GM12892 (cell line): ENCODE measurements around the gene NTSR1.

Source experiments
- DNase-seq: peaks from one replicate; pipeline ENCODE4 v3.0.0; 2011; ENCODE audit not compliant: insufficient read length
- FAIRE-seq: peaks from 2 replicates; lab custom pipeline; 2011; peaks lifted over from hg19 to GRCh38; lab: Jason Lieb, UNC
- POLR2A ChIP-seq: IDR thresholded peaks from 2 replicates; pipeline ENCODE4 v1.6.1; 2011; ENCODE audit warnings: low read depth, low read length, control low read depth
- POLR2AphosphoS5 ChIP-seq: IDR thresholded peaks from 2 replicates; pipeline ENCODE4 v1.6.1; 2011; ENCODE audit warnings: low read depth, low read length, control low read depth
- TAF1 ChIP-seq: IDR thresholded peaks from 2 replicates; pipeline ENCODE4 v1.6.1; 2011; ENCODE audit warnings: low read depth, mild to moderate bottlenecking, control low read depth, low read length, borderline replicate concordance

NTSR1 gene

GRCh38 chr20:62749851-62750445, 41.3 kb downstream of the NTSR1 start:
- DNase-seq (no peak), FAIRE-seq (no peak)
- TF ChIP-seq POLR2A (no peak), POLR2AphosphoS5 (no peak), TAF1 (no peak)

DNA sequence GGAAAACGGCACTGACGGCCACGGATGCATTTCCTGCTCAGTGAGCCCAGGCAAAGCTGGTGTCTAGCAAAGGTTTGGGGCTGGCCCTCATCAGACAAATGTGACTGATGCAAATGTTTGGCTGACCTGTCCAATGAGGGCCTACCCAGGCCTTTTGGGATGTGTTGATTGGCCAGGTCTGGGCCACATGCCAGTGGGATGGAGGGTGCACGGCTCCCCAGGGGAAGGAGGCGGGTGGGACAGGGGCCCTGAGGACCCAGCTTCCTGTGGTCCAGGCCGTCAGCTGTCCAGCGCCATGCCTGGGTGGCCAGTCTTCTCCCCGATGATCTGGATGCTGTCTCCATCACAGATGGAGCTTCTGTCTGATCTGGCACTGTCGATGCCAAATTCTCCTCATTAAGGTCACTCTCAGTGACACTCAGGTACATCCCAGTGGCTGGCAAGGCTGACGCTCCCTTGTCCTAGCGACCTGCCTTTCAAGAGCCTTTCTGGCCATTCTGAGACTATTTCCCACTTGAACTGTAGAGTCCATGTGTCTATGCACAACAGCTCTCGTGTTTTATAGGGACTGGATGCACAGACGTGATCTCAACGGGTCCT, 43.0 kb downstream of the NTSR1 start:
- TF ChIP-seq TAF1 = no peak
- no peak for TF ChIP-seq POLR2A
- TF ChIP-seq POLR2AphosphoS5 = no peak
- no peak for FAIRE-seq
- DNase-seq = no peak

- no peak for FAIRE-seq
- DNase-seq = no peak
Measured at GRCh38 chr20:62752181-62752670, 43.6 kb downstream of the NTSR1 start.

DNA sequence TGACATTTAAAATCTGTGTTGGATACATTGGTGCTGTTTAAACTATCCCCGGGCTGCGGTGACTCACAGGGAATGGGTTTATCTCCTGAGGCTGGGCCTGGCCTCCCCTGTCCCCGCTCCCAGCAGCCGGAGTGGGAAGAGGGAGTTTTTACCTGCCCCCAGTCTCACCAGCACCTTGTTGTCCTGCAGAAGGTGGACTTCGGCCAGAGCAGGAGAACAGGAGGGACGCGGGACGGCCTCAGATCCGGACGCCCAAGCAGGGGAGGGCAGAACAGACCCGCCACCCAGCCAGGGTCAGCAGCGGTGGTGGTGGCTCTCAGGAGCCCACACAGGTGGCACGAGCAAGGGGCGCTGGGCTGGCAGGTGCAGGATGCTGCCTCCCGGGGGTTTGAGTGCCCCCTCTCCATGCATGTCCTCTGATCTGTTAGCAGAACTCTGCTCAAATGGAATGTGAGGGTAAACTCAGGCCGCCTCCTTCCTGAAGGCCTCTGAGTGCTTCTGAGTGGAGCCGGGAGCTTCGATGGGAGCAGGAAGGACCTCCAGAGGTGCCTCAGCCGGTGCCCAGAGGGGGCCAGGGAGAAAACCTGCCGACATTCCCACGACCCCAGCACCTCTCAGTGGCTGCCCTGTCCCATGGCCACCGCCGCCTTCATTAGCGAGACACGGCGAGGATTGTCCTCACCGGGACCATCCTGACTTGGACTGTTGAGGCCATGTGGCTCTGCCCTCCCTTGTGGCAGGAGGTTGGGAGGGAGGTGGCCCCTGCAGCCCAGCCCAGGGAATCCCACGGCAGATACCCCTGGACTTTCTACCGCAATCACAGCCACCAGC, 44.2 kb downstream of the NTSR1 start:
- FAIRE-seq = no peak
- TF ChIP-seq POLR2AphosphoS5 (no peak), TAF1 (no peak), POLR2A (no peak)
- no peak for DNase-seq

More at GRCh38 chr20:62752181-62752670, 43.6 kb downstream of the NTSR1 start:
- TF ChIP-seq TAF1 (no peak), POLR2AphosphoS5 (no peak), POLR2A (no peak)

DNA sequence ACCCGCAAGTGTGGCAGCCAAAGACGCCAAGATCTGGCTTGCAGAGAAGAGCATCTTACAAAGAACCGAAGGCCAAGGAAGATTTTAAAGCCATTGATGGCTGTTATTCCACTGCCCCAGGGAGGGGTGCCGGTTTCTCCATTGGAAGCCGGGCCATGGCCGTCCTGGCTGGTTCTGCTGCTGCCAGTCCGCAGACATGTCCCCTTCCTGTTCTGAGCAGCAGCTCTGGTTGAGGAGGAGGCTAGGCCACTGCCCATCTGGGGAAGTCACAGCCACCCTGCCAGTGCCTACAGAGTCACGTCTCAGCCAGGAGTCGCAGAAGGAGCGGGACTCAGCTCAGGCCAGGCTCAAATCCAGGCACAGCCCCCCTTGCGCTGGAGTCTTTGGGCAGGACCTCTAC, 45.0 kb downstream of the NTSR1 start:
- FAIRE-seq = no peak
- TF ChIP-seq POLR2A = no peak
- TF ChIP-seq POLR2AphosphoS5 = no peak
- no peak for TF ChIP-seq TAF1
- DNase-seq = no peak

DNA sequence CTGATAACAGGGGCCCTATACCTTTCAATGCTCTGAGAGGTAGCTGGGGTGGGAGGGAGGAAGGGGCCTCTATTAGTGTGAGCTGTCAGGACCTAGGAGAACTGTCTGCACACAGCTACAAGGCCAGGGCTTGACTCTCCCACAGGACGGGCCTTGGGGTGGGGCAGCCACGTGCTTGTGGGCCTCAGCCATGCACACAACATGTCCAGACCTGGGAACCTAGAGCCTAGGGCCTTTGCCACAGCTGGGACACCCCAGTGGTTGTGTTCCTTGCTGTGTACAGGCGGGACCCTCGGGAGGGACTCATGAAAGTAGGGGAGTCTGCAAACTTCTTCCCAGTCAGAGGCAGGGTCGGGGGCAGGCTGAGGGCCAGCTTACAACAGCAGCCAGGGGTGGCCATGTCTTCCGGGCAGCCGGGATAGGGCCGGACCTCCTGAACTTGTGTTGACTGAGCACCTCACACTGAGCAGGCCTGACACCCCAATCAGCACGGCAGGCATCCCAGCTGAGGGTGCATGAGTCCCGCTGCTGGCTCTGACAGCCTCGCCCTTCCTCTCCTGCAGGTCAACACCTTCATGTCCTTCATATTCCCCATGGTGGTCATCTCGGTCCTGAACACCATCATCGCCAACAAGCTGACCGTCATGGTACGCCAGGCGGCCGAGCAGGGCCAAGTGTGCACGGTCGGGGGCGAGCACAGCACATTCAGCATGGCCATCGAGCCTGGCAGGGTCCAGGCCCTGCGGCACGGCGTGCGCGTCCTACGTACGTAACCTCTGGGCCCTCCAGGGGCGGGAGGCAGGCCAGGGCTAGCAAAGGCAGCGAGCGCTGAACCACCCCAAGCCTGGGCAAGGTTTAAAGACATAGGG, 45.7 kb downstream of the NTSR1 start:
- TF ChIP-seq POLR2A (no peak), TAF1 (no peak), POLR2AphosphoS5 (no peak)
- no peak for DNase-seq
- FAIRE-seq = no peak

- FAIRE-seq = no peak
Measured at GRCh38 chr20:62754991-62755356, 46.3 kb downstream of the NTSR1 start.

DNA sequence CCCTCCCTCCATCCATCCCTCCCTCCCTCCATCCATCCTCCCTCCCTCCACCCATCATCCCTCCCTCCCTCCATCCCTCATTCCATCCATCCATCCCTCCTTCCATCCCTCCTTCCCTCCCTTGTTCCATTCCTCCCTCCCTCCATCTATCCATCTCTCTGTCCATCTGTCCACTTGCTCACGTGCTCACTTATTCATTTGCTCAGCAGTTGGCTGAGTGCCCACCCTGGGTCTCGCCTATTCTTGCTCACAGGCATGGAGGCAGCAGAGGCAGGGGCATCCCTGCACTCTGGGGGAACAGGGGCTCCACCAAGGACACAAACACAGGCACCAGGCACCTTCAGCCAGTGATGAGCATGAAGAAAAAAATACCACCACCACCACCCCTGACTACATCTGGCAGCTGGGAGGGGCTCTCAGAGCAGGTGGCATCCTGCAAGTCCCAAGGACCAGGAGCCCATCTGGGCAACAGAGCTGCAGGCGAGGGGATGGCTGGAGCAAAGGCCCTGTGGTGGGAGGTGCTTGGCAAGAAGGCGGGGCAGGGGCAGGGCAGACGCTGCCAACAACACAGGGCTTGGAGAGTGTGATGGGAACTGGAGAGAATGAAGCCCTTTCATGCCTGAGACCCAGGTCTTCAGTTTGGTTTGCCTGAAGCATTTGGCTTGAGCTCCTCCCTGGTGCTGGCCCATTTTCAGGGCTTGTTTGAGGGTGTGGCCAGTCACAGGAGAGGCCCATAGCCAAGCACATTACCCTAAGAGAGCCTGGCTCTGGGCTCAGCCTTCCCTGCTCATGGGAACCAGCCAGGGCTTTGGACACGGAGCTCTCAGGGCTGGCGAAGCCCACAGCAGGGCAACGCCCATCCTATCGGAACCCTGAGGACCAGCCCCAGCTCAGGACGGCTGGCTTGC, 47.4 kb downstream of the NTSR1 start:
- FAIRE-seq (no peak), DNase-seq (no peak)
- TF ChIP-seq TAF1 = no peak
- TF ChIP-seq POLR2AphosphoS5 = no peak
- TF ChIP-seq POLR2A = no peak

More at GRCh38 chr20:62754991-62755356, 46.3 kb downstream of the NTSR1 start:
- no peak for DNase-seq
- no peak for TF ChIP-seq TAF1
- no peak for TF ChIP-seq POLR2A
- no peak for TF ChIP-seq POLR2AphosphoS5

GRCh38 chr20:62758226-62758912, 49.7 kb downstream of the NTSR1 start:
- FAIRE-seq (no peak), DNase-seq (no peak)
- TF ChIP-seq POLR2A (no peak), TAF1 (no peak), POLR2AphosphoS5 (no peak)
